Left renal cortex interstitium (tissue), 4 donors: Measurements from ENCODE around the gene VAV1. TPM values are rescaled to one million over a fixed set of nuclear protein-coding genes. Genes with fewer than 3 reads are reported as not detected.
"Not testable (repeated sequence)": the region's sequence is repeated elsewhere in the genome, so short reads cannot be mapped to it uniquely, and the experiment has no call there.

Experiments used
- DNase-seq, 4 donors: peaks; one replicate each; pipeline ENCODE4 v3.0.0-alpha.2; 2013; ENCODE audit warnings: low read depth in 4 of 4, low spot score in 2 of 4, missing footprints in 1 of 4
- polyA plus RNA-seq, 4 donors: library from polyadenylated mRNA; unstranded; fragments of 120-200 nt; gene quantifications; one replicate each; pipeline ENCODE4 v1.2.1, GENCODE V29; 2013; ENCODE audit not compliant: insufficient read length in 4 of 4

The VAV1 gene
- polyA plus RNA-seq, 4 donors = 1.3 to 2.3 (median 1.4) TPM

DNA sequence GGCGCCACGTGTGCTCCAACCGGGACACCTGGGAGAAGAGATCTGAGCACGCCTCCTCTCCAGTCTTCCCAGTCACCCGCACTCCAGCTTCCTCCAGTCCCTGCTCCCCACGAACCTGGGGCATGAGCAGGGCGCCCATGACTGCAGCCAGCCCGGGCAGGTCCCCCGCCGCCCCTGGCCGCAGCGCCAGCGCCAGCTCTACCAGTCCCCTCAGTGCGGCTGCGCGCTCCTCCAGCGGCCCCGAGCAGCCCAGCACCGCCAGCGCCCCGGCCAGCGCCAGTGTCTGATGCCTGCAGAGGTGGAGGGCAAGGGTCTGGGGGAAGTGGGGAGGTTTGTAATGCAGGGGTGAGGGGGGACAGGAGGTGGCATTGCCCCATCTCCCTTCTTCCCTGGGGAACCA, 18.4 kb upstream of the VAV1 start:
- no peak for DNase-seq

GRCh38 chr19:6754653-6755463, 17.6 kb upstream of the VAV1 start:
- no peak for DNase-seq

DNA sequence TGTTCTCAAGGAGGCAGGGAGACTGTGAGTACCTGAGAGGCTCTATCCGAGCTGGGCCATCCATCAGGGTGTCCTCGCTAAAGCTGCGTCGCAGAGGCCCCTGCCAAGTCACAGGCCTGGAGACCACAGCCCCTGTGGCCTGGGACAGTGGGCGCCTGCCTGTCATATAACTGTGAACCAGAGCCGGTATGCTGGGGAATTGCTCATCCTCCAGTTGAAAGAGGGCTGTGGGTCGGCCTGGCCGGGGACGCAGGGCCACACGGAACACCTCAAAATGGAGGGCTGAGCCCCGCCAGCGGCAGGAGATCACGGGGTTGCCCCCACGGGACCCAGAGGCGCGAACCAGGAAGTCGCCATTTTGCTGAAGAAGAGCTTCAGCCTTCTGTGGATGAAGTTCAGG, 11.9 kb upstream of the VAV1 start:
- no peak for DNase-seq

GRCh38 chr19:6761053-6761676, 11.3 kb upstream of the VAV1 start:
- DNase-seq = no peak

DNA sequence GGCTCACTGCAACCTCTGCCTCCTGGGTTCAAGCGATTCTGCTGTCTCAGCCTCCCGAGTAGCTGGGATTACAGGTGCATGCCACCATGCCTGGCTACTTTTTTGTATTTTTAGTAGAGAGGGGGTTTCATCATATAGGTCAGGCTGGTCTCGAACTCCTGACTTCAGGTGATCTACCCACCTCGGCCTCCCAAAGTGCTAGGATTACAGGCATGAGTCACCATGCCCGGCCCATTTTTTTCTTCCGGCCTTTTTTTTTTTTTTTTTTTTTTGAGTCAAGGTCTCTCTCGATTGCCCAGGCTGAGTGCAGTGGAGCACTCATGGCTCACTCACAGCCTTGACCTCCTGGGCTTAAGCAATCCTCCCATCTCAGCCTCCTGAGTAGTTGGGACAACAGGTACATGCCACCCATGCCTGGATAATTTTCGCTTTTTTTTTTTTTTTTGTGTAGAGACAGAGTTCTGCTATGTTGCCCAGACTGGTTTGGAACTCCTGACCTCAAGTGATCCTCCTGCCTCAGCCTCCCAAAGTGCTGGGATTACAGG, 10.2 kb upstream of the VAV1 start:
- DNase-seq = not testable (repeated sequence)

- peak in 1 of 4 donors; percentile 37 for DNase-seq
These were observed 6.7 kb upstream of the VAV1 start for GRCh38 chr19:6765738-6766356.

GRCh38 chr19:6766357-6767080, 6.0 kb upstream of the VAV1 start:
- DNase-seq = no peak

DNA sequence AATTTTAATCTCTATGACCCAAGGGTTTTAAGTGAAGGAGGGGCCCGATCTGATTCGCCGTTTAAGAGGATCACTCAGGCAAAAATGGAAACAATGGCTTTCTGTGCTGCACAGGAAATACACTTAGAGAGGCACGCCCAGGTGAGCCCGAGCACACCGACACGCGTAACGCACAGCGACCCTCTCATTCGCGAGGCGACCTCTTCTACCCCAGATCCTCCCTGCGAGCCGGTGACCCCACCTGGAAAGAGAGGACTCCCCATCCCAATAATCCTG, 5.5 kb upstream of the VAV1 start:
- no peak for DNase-seq

DNA sequence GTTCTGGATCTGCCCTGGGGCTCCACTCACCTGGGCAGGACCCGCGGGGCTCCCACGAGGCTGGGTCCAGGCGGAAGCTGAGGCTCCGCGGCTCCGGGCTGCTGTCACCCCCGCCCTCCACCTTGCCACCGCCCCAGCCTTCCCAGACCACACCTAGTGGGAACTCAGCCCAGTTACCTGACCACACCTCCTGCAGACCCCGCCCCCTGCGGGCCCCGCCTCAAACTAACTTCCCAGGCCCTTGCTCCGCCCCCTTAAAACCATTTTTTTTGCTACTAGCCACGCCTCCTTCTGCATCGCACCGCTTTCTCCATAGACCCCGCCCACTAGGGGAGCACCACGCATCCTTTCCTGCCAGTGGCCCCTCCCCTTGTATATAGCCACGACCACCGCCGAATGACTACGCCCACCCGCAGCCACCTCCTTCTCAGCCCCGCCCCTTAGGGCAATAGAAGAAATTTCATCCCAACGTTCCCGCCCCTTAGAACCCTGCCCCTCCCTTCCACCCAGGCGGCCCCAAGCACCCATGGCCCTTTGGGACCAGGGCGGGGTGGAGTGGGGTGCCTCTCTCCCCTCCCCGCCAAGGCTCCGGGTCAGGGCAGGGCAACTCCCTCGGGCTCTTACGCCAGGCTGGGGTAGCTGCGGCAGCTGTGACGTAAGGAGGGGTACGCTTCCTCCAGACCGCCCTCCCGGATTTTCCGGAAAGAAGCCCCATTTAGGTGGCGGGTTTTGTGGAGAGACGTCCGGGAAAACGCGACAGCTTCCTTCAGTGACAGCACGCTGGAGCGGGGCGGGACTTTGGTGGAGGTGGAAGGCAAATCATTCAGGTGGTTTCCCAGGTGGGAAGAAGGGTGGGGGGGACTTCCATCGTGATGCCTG, 4.9 kb upstream of the VAV1 start, which contains the start of gene SH2D3A:
Gene SH2D3A, minus strand, starts transcription at position 79 of the 879 bp plus-strand sequence. CDS start 3,687 bp downstream, outside the sequence.
- DNase-seq = peak in 1 of 4 donors; percentile 57

GRCh38 chr19:6768236-6768785, 4.2 kb upstream of the VAV1 start:
- no peak for DNase-seq

DNA sequence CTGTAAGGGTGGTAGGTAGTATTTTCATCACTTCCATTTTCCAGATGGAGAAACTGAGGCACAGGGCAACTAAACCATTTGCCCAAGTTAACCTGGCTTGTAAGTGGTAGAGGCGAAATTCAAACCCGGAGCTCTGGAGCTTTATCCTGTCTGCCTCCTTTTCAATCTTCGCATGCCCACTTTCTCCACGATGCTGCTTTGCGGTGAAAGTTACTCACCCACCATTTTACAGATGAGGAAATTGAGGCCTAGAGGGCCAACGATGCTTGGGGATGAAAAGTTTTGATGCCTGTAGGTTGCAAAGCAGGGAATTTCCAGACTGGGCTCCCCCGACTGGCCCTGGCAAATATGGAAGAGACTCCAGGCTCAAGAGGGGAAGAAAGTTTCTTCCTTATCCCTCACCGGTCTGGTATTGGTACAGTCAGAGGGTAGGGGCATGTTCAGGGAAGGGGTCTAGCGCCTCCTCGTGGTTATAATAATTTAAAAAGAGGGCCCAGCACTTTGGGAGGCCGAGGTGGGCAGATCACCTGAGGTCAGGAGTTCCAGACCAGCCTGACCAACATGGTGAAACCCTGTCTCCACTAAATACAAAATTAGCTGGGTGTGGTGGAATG, 3.4 kb upstream of the VAV1 start:
- no peak for DNase-seq

DNA sequence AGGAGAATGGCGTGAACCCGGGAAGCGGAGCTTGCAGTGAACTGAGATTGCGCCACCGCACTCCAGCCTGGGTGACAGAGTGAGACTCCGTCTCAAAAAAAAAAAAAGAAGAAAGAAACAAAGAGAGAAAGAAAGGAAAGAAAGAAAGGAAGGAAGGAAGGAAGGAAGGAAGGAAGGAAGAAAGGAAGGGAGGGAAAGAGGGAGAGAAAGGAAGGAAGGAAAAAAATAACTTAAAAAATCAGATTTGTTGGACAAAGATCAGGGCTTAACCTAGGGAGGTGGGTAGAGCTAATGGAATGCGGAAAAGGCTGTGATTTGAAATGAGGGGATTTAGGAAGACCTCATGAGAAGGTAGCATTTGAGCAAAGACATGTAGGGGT, 870 bp upstream of the VAV1 start:
- not testable (repeated sequence) for DNase-seq

DNA sequence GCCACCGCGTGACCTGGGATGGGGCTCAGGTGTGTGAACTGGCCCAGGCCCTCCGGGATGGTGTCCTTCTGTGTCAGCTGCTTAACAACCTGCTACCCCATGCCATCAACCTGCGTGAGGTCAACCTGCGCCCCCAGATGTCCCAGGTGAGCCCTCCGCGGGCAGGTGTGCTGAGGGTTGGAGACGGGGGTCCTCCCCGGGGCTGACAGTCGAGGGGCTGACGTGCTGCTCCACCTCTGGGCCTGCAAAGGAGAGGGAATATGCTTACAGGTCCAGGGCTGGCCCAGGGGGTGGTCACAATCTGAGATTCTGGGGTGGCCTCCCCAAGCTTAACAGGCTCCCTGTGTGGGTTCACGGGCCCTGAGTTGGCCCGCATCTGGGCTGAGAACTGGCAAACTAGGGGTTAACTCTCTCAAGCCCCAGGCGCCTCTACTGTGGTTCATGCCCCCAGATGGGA, 386 bp downstream of the VAV1 start:
- DNase-seq = no peak

DNA sequence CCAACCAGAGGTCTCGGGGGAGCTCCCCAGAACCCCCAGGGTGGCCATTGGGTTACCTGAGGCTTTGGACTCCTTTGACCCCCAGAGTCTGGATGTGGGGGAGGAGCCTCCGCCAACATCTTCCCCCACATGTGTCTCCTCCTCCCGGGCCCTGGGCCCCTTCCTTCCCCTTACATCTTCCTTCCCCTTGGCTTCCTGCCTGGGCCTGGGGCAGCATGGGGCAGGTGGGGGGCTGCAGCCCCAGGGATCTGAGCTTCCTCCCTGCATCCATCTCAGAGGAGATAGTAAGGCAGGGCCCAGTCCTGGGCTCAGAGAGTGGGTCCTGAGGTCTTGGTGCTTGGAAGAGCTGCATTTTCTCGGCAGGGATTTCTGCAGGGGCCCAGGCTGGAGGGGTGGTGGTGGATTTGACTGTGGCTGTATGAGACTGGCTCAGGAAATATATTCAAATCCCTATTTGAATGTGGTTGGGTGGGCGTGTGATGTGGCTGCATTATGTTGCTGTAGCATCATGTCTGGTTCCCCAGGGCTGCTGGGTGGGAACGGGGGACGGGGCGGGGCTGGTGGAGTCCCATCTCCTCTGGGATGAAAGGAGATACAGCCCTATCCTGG, 919 bp downstream of the VAV1 start:
- DNase-seq = no peak

GRCh38 chr19:6774821-6775707, 2.6 kb downstream of the VAV1 start:
- no peak for DNase-seq

- DNase-seq = not testable (repeated sequence)
These were observed 3.5 kb downstream of the VAV1 start for GRCh38 chr19:6776045-6776444.

- no peak for DNase-seq
These were observed 4.5 kb downstream of the VAV1 start for GRCh38 chr19:6776999-6777398.

GRCh38 chr19:6777434-6777833, 4.9 kb downstream of the VAV1 start:
- DNase-seq = no peak
